HG03460 (cell line): ENCODE measurements around the gene MAZ.

Experiments used
- ATAC-seq: cut with Tn5 transposase; IDR thresholded peaks from one replicate; pipeline ENCODE4 v1.9.1; 2021; ENCODE audit not compliant: unreplicated experiment

The MAZ gene

DNA sequence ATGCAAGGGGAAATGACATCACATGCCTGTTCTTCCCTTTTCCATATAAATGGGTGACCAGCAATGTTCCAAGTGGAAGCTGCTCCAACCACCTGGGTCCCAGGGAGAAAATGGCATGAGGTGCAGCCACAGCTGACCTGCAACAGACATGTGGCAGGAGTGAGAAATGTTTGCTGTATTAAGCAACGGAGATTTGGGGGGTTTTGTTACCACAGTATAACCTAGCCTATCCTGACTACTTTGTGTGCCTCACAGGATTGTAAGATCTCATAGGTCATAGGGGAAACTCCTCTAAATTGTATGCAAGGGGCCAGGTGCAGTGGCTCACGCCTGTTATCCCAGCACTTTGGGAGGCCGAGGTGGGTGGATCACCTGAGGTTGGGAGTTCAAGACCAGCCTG, 44.7 kb downstream of the MAZ start:
- ATAC-seq = no peak

- no peak for ATAC-seq
Measured at GRCh38 chr16:29852654-29853053, 46.3 kb downstream of the MAZ start.

DNA sequence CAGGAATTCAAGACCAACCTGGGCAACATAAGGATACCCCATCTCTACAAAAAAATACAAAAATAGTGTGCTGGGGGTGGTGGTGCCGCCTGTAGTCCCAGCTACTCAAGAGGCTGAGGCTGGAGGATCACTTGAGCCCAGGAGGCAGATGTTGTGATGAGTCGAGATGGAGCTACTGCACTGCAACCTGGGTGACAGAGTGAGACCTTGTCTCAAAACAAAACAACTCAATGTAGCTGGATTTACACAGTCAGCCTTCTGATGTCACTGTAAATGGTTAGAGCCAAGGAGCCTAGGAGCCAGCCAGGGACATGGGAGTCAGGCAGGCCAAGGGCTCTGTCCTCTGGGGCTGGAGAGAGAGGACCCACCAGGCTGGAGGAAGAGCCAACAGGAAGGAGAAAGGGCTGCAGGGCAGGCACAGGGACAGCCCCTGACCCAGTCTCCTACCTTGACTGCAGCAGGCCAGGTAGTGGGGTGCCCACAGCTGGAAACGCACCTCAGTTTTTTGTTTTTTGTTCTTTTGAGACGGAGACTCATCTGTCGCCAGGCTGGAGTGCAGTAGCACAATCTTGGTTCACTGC, 48.3 kb downstream of the MAZ start:
- ATAC-seq = no peak

DNA sequence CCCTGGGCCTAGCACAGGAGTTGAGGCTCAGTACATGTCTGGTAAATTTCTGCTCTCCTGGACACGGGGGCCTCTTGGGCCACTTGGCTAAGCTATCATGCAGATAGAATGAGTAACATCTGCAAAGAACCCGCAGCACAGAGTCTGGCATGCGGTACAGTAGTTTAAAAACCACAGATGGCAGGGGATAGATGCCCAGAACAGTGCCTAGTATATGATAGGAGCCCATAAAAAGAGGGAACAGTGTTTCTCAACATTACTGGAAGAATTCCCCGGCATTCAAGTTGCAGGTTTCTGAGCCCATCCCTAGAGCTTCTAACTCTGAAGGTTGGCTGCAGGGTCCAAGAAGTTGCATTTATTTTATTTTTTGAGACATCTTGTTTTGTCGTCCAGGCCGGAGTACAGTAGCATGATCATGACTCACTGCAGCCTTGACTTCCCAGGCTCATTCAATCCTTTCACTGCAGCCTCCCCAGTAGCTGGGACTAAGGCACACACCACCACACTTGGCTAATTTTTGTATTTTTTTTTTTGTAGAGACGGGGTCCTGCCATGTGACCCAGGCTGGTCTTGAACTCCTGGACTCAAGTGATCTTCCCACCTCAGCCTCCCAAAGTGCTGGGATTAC, 50.9 kb downstream of the MAZ start:
- ATAC-seq = no peak

DNA sequence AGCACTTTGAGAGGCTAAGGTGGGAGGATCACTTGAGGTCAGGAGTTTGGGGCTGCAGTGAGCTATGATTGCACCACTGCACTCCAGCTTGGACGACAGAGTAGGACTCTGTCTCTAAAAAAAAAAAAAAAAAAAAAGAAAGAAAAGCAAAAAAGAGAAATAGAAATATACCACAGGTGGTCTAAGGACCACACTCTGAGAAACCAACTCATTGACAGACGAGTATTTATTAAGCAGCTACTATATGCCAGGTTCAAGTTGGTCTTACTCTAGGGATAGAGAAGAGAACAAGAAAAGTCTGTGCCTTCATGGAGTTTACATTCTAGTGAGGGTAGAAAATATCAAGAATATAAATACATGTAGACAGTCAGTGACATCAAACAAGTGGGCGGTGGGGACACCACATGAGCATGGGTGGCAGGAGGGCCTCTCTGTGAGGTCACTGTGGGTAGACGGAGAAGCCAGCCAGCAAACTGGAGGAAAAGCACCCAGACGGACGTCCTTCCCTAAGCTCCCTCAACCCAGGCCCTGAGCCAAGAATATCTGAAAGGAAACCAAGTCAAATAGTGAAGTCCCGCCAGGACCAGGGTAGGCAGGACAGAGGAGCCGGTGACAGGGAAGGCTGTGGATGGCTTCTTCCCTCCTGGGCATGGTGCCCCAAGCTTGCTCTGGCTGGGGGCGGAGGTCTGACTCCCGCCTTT, 52.0 kb downstream of the MAZ start:
- ATAC-seq = no peak

GRCh38 chr16:29858974-29859373, 52.6 kb downstream of the MAZ start:
- ATAC-seq = no peak

DNA sequence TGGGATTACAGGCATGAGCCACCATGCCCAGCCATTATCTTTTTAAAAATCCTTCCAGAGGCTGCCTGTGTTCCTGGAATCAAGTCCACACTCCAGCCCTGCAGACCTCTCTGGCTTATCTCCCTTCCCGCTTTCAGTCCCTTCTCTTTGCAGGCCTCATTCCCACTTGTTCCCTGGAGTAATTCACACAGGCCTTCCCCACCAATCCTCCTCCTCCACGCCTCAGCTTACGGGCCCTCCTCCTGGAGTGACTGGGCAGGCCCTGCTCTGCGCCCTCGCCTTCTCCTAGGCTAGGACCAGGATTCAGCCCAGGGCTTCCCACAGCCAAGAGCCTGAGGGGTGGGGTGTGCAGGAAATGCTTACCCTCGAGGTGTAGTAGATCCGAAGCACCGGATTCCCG, 53.9 kb downstream of the MAZ start:
- no peak for ATAC-seq
